Keratinocyte (primary cell): ENCODE results near the gene GLT6D1. TPM values are rescaled to one million over a fixed set of nuclear protein-coding genes. Genes with fewer than 3 reads are reported as not detected.

ENCODE experiments used
- DNase-seq: peaks from one replicate; pipeline ENCODE4 v3.0.0-alpha.2; 2011; ENCODE audit warnings: low read depth, missing footprints, low spot score
- FAIRE-seq: peaks from 2 replicates; lab custom pipeline; 2011; peaks lifted over from hg19 to GRCh38; lab: Jason Lieb, UNC
- H2AFZ ChIP-seq: 2 replicates; pipeline ENCODE4 v1.6.0; 2012; ENCODE audit warnings: low read length, control low read depth, inconsistent platforms; ENCODE audit not compliant: control insufficient read depth
- H3K27ac ChIP-seq: 2 replicates; pipeline ENCODE4 v1.5.1; 2011; ENCODE audit warnings: low read length; ENCODE audit not compliant: control insufficient read depth, insufficient read depth
- H3K27me3 ChIP-seq: 3 replicates; pipeline ENCODE4 v1.6.0; 2011; ENCODE audit warnings: low read length; ENCODE audit not compliant: control insufficient read depth, insufficient read depth; ENCODE audit errors: extremely low read depth
- H3K36me3 ChIP-seq, 2 experiments: 2 replicates in 1 of 2; 3 replicates in 1 of 2; pipeline ENCODE4 v1.5.1; 2011; ENCODE audit warnings: low read length in 2 of 2, mild to moderate bottlenecking in 1 of 2; ENCODE audit not compliant: control insufficient read depth in 2 of 2, insufficient read depth in 2 of 2; ENCODE audit errors: extremely low read depth in 1 of 2
- H3K4me1 ChIP-seq: 3 replicates; pipeline ENCODE4 v1.5.1; 2011; ENCODE audit warnings: low read length; ENCODE audit not compliant: control insufficient read depth, insufficient read depth; ENCODE audit errors: extremely low read depth
- H3K4me2 ChIP-seq: 3 replicates; pipeline ENCODE4 v1.6.0; 2011; ENCODE audit warnings: low read depth, low read length; ENCODE audit not compliant: control insufficient read depth, insufficient read depth; ENCODE audit errors: extremely low read depth
- H3K4me3 ChIP-seq, 3 experiments: fragments of 200-600 bp in 1 of 3; sonication (generic) in 1 of 3; 2 replicates in 2 of 3; 3 replicates in 1 of 3; pipeline ENCODE4 v1.5.1; 2011 to 2016; ENCODE audit warnings: low read length in 3 of 3, mild to moderate bottlenecking in 3 of 3, control low read depth in 2 of 3, inconsistent platforms in 1 of 3, low read depth in 1 of 3, mixed read lengths in 1 of 3, mixed run types in 1 of 3, moderate library complexity in 1 of 3; ENCODE audit not compliant: control insufficient read depth in 2 of 3, insufficient read depth in 2 of 3; ENCODE audit errors: extremely low read depth in 1 of 3
- H3K79me2 ChIP-seq: 2 replicates; pipeline ENCODE4 v1.6.0; 2012; ENCODE audit warnings: low read length; ENCODE audit not compliant: control insufficient read depth, insufficient read depth
- H3K9ac ChIP-seq: 3 replicates; pipeline ENCODE4 v1.6.0; 2011; ENCODE audit warnings: low read length; ENCODE audit not compliant: control insufficient read depth, insufficient read depth; ENCODE audit errors: extremely low read depth
- H3K9me1 ChIP-seq: 3 replicates; pipeline ENCODE4 v1.6.0; 2011; ENCODE audit warnings: low read length; ENCODE audit not compliant: control insufficient read depth, insufficient read depth; ENCODE audit errors: extremely low read depth
- H3K9me3 ChIP-seq: 2 replicates; pipeline ENCODE4 v1.5.1; 2012; ENCODE audit warnings: low read depth, low read length; ENCODE audit not compliant: control insufficient read depth
- H4K20me1 ChIP-seq: 3 replicates; pipeline ENCODE4 v1.6.0; 2011; ENCODE audit warnings: low read length; ENCODE audit not compliant: control insufficient read depth, insufficient read depth; ENCODE audit errors: extremely low read depth
- EZH2 ChIP-seq: IDR thresholded peaks from one replicate; pipeline ENCODE4 v1.6.1; 2012; ENCODE audit warnings: inconsistent platforms, mild to moderate bottlenecking, low read length, moderate library complexity
- dilution Hi-C: fragments of 300-500 bp; cut with MboI; formaldehyde crosslinking; loops from one replicate; pipeline ENCODE4 v1.7.0; 2020; ENCODE audit warnings: low sequenced_read_pairs; ENCODE audit not compliant: extremely low pct_ligation_motif_present
- polyA plus RNA-seq, 5 experiments: library from polyadenylated mRNA; depleted of rRNA in 3 of 5; stranded (reverse) in 3 of 5; stranded (forward) in 1 of 5; unstranded in 1 of 5; fragments of >200 nt; gene quantifications; 1 replicate in 1 of 5; 2 replicates in 3 of 5; 3 replicates in 1 of 5; pipeline versions ENCODE4 v1.2.1 to v1.2.3, GENCODE V29; 2011 to 2012; ENCODE audit warnings: missing spikeins in 2 of 5, low read depth in 1 of 5, low replicate concordance in 1 of 5
- TF ChIP-seq, protein P1 (sequence below), 3 experiments: IDR thresholded peaks in 1 of 3; conservative IDR thresholded peaks in 1 of 3; optimal IDR thresholded peaks in 1 of 3; 2 replicates in 2 of 3; 3 replicates in 1 of 3; pipeline versions ENCODE3 to v1.5.1; 2011; ENCODE audit warnings: low read length in 3 of 3, mild to moderate bottlenecking in 3 of 3, moderate library complexity in 2 of 3, control low read depth in 1 of 3, inconsistent platforms in 1 of 3; ENCODE audit not compliant: insufficient read depth in 2 of 3; ENCODE audit errors: extremely low read depth in 1 of 3

Gene GLT6D1
- polyA plus RNA-seq, 1 donor (not counting 4 experiments of a cell fraction or from before 2014, with no cell fraction given) = not detected

GRCh38 chr9:135612981-135613910 lies 26.1 kb downstream of the GLT6D1 start:
- Histone ChIP-seq H3K4me3 (no peak overlapping the region), H3K27me3 (no peaks in the 10 kb centered on the region), H3K4me1 (no peaks in the 10 kb centered on the region), H3K9me3 (no peaks in the 10 kb centered on the region), H3K9ac (no peak overlapping the region), H3K79me2 (no peaks in the 10 kb centered on the region), H3K36me3 (no peaks in the 10 kb centered on the region), H2AFZ (no peak overlapping the region), H3K4me2 (no peak overlapping the region), H4K20me1 (no peaks in the 10 kb centered on the region), H3K27ac (no peak overlapping the region), H3K9me1 (no peaks in the 10 kb centered on the region)
- dilution Hi-C loops = no loop called here
- FAIRE-seq = no peak
- TF ChIP-seq, protein P1, sequence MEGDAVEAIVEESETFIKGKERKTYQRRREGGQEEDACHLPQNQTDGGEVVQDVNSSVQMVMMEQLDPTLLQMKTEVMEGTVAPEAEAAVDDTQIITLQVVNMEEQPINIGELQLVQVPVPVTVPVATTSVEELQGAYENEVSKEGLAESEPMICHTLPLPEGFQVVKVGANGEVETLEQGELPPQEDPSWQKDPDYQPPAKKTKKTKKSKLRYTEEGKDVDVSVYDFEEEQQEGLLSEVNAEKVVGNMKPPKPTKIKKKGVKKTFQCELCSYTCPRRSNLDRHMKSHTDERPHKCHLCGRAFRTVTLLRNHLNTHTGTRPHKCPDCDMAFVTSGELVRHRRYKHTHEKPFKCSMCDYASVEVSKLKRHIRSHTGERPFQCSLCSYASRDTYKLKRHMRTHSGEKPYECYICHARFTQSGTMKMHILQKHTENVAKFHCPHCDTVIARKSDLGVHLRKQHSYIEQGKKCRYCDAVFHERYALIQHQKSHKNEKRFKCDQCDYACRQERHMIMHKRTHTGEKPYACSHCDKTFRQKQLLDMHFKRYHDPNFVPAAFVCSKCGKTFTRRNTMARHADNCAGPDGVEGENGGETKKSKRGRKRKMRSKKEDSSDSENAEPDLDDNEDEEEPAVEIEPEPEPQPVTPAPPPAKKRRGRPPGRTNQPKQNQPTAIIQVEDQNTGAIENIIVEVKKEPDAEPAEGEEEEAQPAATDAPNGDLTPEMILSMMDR (optimal IDR thresholded peaks at IDR 0.05 in 1 of 3, IDR thresholded peaks at IDR 0.05 in 1 of 3, conservative IDR thresholded peaks at IDR 0.05 in 1 of 3; ENCODE audit: extremely low read depth in 1 of 3, insufficient read depth in 2 of 3, low read length in 3 of 3) = no peak
- TF ChIP-seq EZH2 = no peak
- no peak for DNase-seq

DNA sequence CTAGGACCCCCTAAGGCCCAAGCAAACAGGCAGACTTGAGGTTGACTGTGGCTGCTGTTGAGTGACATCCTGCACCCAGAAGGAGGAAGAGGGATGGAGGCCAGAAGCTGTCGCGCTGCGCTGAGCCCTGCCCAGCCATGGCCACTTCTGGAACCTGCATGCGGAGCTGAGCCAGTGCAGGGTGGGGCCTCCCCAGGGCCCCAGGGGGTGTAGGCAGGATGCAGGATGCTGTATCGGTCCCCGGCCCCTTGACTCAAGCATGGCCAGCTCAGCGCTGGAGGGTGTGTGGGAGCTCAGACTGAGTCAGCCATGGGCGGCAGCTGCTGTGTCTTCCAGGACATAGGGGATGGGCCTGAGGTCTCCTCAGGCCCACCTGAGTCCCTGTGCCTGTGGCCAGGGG lies 26.9 kb downstream of the GLT6D1 start:
- no peak overlapping the region for H3K4me3 ChIP-seq
- no peaks in the 10 kb centered on the region for H3K4me1 ChIP-seq
- H3K9me1 ChIP-seq = no peaks in the 10 kb centered on the region
- DNase-seq (no peak), FAIRE-seq (no peak)
- H3K4me2 ChIP-seq = no peak overlapping the region
- H3K27ac ChIP-seq = no peak overlapping the region
- no peaks in the 10 kb centered on the region for H3K27me3 ChIP-seq
- TF ChIP-seq EZH2 = no peak
- TF ChIP-seq, protein P1 (optimal IDR thresholded peaks at IDR 0.05 in 1 of 3, IDR thresholded peaks at IDR 0.05 in 1 of 3, conservative IDR thresholded peaks at IDR 0.05 in 1 of 3; ENCODE audit: extremely low read depth in 1 of 3, insufficient read depth in 2 of 3, low read length in 3 of 3) = no peak
- H3K36me3 ChIP-seq = no peaks in the 10 kb centered on the region
- dilution Hi-C loops = no loop called here
- no peak overlapping the region for H3K9ac ChIP-seq
- no peak overlapping the region for H2AFZ ChIP-seq
- no peaks in the 10 kb centered on the region for H3K9me3 ChIP-seq
- H4K20me1 ChIP-seq = no peaks in the 10 kb centered on the region
- no peaks in the 10 kb centered on the region for H3K79me2 ChIP-seq
